ENCODE measurements around the gene GTF3C4. TPM values are rescaled to one million over a fixed set of nuclear protein-coding genes. Genes with fewer than 3 reads are reported as not detected.

GTF3C4 gene
- total RNA-seq, 2 donors from 2014 or later = 17.3 to 17.9 TPM

- Mint-ChIP-seq H3K36me3 (ENCODE audit: low read depth) (no peaks in the 10 kb centered on the region), H3K27me3 (peaks cover 49% of the 10 kb centered on the region), H3K27ac (no peak overlapping the region), H3K4me3 (no peak overlapping the region), H3K4me1 (peaks cover 2% of the 10 kb centered on the region)
- ATAC-seq (no peak), DNase-seq (no peak)
- no peaks in the 10 kb centered on the region for H3K9me3 ChIP-seq (ENCODE audit: control insufficient read depth, low read length, poor library complexity, severe bottlenecking)
Observed at GRCh38 chr9:132732326-132733259, 62.3 kb downstream of the GTF3C4 start.

GRCh38 chr9:132733260-132733815, 63.1 kb downstream of the GTF3C4 start:
- Mint-ChIP-seq H3K4me3 (no peak overlapping the region), H3K36me3 (ENCODE audit: low read depth) (no peaks in the 10 kb centered on the region), H3K4me1 (peaks cover 2% of the 10 kb centered on the region), H3K27ac (no peak overlapping the region), H3K27me3 (peaks cover 42% of the 10 kb centered on the region)
- no peaks in the 10 kb centered on the region for H3K9me3 ChIP-seq (ENCODE audit: control insufficient read depth, low read length, poor library complexity, severe bottlenecking)
- ATAC-seq = no peak
- no peak for DNase-seq

- Mint-ChIP-seq H3K4me1 (peaks cover 6% of the 10 kb centered on the region), H3K36me3 (ENCODE audit: low read depth) (peaks cover 4% of the 10 kb centered on the region), H3K27me3 (peaks cover 38% of the 10 kb centered on the region), H3K4me3 (no peak overlapping the region), H3K27ac (no peak overlapping the region)
- no peak for DNase-seq
- ATAC-seq = no peak
- H3K9me3 ChIP-seq (ENCODE audit: control insufficient read depth, low read length, poor library complexity, severe bottlenecking) = no peaks in the 10 kb centered on the region
Observed at GRCh38 chr9:132739710-132740310, 69.5 kb downstream of the GTF3C4 start.

GRCh38 chr9:132740526-132741309, 70.5 kb downstream of the GTF3C4 start:
- H3K27ac Mint-ChIP-seq = no peak overlapping the region
- ATAC-seq (no peak), DNase-seq (no peak)
- H3K4me1 Mint-ChIP-seq = peaks cover 8% of the 10 kb centered on the region
- peaks cover 47% of the 10 kb centered on the region for H3K27me3 Mint-ChIP-seq
- H3K36me3 Mint-ChIP-seq (ENCODE audit: low read depth) = peaks cover 4% of the 10 kb centered on the region
- no peak overlapping the region for H3K4me3 Mint-ChIP-seq
- H3K9me3 ChIP-seq (ENCODE audit: control insufficient read depth, low read length, poor library complexity, severe bottlenecking) = no peaks in the 10 kb centered on the region

GRCh38 chr9:132742821-132743311, 72.6 kb downstream of the GTF3C4 start:
- DNase-seq = no peak
- peaks cover 4% of the 10 kb centered on the region for H3K36me3 Mint-ChIP-seq (ENCODE audit: low read depth)
- H3K4me1 Mint-ChIP-seq = peaks cover 8% of the 10 kb centered on the region
- no peaks in the 10 kb centered on the region for H3K9me3 ChIP-seq (ENCODE audit: control insufficient read depth, low read length, poor library complexity, severe bottlenecking)
- H3K27ac Mint-ChIP-seq = no peak overlapping the region
- peaks cover 57% of the 10 kb centered on the region for H3K27me3 Mint-ChIP-seq
- ATAC-seq = no peak
- H3K4me3 Mint-ChIP-seq = no peak overlapping the region

- no peak for ATAC-seq
- Mint-ChIP-seq H3K4me1 (peaks cover 8% of the 10 kb centered on the region), H3K4me3 (no peak overlapping the region), H3K36me3 (ENCODE audit: low read depth) (peaks cover 4% of the 10 kb centered on the region), H3K27me3 (peaks cover 57% of the 10 kb centered on the region), H3K27ac (no peak overlapping the region)
- DNase-seq = no peak
- no peaks in the 10 kb centered on the region for H3K9me3 ChIP-seq (ENCODE audit: control insufficient read depth, low read length, poor library complexity, severe bottlenecking)
Observed at GRCh38 chr9:132743931-132744479, 73.7 kb downstream of the GTF3C4 start.

Other genes with a start within 250 kb of the GTF3C4 start
- gene BARHL1, start 87.9 kb upstream of the GTF3C4 start, total RNA-seq = not detected
- 10 to 100 TPM; 12.6 to 15.5 TPM for gene DDX31, start 481 bp upstream of the GTF3C4 start, total RNA-seq
- under 1 TPM in 1 of 2 donors, not detected in 1; 0.32 TPM for gene AK8, start 207.8 kb downstream of the GTF3C4 start, total RNA-seq
- under 1 TPM; 0.52 to 0.86 TPM for gene SPACA9, start 208.4 kb downstream of the GTF3C4 start, total RNA-seq

Measured in T-helper 17 cell (primary cell).